CD4-positive, alpha-beta T cell treated with Interleukin-6 for 4 hours (primary cell): Measurements from ENCODE around the gene SUCLA2.
"Not testable (repeated sequence)": the region's sequence is repeated elsewhere in the genome, so short reads cannot be mapped to it uniquely, and the experiment has no call there.

Experiments
- DNase-seq: peaks from one replicate; pipeline ENCODE4 v3.0.0-alpha.2; 2020; ENCODE audit warnings: mixed read lengths

SUCLA2 gene

DNA sequence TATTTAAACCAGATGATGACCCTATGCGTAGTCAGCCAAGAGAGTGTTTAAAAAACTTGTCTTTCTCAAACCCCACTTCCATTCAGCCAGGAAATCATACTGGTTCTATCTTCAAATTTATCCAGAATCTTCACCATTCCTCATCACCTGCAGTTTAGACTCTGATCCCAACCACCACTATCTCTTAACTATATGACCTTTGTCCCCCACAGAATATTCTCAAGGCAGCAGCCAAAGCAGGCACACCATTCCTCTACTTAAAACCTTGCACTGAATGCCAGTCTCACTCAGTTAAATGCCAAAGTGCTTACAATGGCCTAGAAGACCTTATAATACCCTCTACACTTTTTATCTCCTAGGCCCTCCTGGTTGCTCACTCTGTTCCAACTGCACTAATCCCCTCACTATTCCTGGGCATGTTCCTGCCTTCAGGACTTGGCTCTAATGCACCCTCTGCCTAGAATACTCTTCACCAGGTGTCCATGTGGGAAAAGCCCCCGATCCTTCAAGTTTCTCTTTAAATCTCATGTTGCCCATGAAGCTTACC, 10.1 kb downstream of the SUCLA2 start:
- DNase-seq, result no peak

DNA sequence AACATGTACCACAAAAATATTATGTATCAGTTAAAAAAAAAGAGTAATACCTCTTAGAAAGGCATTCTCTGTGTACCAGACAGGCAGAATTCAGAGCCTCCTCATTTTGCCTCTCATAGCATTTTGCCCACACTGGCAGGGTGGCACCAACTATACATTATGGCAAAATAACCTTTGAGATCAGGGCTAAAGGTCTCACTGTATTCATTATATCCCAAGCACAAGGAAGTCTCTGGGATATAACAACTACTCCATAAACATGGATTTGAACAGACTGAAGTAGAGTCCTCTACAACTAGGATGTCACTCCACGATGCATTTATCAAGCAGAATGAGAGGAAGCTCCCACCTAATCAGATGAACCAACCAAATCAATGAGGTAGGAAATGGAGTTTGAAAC, 10.6 kb downstream of the SUCLA2 start:
- no peak for DNase-seq

DNA sequence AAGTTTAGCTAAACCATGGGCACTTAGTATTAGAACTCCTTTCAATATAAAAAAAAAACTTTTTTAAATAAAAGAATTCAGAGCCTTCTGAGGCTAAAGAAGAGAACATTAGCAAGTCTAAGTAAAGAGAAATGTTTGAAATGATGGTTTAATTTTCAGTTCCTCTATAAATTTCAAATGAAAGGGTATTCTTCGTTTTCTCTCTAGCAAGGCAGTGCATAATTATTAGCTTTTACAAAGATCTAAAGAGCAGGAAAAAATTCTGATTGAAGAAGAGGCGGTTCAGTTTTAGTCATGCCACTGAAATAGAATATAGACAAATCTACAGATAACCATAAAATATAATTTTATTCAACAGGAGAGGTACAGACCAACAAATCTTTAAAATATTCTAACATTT, 18.0 kb downstream of the SUCLA2 start:
- no peak for DNase-seq

DNA sequence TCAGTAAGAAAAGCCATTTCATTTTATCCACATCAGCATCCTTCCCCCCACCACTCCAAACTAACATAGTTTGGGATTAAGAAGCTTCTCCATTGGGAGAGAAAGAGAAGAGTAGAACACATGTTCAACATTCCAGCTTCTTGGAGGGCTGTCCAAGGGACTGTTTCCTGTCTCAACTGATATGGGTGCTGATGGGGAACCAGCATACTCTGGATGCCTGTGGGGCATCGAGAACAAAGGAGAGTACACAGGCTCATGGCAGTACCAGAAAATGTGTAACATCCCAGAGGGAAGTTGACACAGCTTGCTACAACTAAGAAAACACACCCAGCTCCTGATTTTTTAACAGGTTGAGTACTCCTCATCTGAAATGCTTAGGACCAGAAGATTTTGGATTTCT, 24.7 kb downstream of the SUCLA2 start:
- no peak for DNase-seq

DNA sequence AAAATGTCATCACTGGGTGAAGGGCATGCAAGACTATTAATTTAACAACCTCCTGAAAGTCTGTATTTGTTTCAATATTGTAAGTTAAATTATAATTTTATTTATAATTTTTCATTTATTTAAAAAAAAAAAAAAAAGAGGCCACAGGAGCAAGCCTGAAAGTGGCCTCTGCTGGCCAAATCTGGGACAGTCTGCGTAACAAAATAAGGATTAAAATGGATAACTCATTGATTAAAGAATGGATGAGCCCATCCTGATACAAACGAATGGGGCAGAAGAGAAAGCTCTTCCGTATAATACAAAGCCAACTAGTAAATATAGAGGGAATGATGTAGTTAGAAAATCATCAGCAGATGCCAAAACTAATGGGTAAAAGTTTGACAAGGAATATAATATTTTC, 36.2 kb downstream of the SUCLA2 start:
- no peak for DNase-seq

DNA sequence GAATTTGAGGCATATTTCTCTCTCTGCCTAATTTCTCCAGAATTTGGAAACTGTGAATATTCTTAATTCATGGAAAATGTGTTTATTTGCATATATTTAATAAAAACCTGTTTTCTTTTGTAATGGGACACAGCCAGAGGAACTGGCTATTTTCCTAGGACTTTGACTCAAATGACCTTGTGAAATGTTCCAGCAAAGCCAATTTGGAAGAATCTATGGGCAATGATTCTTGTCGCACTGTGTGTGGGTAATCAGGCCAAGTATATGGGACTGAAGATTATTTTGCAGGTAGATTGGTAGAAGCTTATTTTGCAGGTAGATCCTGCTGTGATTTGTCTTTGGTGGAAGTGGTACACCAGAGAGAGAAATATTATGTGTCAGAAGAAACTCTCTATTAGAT, 38.8 kb downstream of the SUCLA2 start:
- no peak for DNase-seq

DNA sequence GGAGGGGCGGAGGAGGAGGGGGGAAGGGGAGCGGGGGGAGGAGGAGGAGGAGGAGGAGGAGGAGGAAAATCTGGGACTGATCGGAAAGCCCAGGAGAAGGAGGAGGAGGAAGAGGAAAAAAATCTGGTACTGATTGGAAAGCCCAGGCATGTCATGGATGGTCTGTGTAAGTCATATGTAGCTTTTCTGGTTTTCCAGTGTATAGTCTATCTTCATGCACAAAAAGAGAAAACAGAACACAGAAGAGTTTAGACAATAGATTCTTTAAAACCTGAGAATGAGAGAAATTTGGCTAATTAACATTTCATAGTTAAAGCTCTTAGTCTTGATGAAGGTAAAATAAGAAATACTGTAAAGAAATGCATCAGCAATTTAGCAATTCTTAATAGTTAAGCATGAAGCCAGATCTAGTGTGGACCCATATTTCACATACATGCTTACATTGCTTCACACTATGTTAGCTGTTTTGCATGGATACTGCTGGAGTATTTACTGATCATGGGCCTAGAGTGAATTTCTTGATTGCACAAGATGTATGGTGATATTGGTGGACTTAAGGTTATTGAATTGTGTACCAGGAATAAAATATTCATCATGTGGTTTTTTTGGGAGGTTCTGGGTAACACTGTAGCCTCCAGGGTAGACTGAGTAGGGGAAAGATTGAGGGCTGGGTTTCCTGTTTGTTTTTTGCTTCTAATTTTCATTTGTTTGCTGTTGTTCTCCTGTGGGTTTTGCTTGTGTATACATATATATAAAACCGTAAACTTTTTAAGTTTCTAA, 41.4 kb downstream of the SUCLA2 start:
- DNase-seq, result no peak

DNA sequence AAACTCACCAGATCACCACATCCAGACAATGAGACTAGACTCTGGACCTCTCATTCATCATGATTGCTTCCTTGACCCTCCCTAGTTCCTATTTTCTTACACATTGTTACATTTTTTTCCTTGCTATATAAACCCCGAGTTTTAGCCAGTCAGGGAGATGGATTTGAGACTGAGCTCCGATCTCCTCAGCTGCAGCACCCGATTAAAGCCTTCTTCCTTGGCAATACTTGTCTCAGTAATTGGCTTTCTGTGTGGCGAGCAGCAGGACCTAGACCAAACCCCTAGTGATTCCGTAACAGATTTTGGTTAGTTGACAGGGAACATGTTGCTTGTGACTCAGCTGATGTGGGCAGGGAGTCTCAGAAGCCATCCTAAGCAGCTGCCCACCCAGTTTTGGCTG, 44.0 kb downstream of the SUCLA2 start:
- no peak for DNase-seq

DNA sequence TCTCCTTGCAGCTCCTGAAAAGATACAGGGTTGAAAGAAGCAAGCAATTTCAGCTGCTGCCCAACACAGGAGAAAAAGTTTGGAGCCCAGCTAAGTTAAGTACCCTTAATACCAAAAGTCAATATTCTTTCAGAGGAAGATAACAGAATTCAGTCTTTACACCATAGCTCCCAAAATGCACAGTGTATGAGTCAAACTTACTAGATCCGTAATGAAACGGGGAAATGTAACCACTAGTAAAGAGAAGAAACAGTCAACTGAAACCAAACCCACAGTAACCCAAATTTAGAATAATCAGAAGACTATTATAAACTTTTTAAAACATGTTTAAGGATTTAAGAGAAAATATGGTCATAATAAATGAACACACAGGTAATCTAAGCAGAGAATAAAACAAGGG, 45.2 kb downstream of the SUCLA2 start:
- no peak for DNase-seq

DNA sequence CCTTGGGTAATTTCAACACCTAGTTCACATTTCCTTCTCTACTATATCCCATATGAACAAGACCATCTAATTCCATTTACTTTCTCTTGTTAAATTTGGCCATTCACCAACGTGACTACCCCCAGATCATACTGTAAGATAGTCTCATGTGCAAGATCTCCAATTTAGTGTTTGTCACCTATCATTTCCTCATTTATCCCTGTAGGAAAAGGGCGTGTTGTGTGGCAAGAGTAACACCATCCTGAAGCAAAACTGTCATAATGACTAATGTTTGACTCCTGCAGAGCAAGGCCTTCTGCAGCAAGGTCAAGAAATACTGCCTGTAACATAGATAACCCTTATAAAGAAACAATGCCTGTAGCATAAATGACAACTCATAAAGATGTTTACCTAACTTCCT, 51.3 kb downstream of the SUCLA2 start:
- DNase-seq, result no peak

DNA sequence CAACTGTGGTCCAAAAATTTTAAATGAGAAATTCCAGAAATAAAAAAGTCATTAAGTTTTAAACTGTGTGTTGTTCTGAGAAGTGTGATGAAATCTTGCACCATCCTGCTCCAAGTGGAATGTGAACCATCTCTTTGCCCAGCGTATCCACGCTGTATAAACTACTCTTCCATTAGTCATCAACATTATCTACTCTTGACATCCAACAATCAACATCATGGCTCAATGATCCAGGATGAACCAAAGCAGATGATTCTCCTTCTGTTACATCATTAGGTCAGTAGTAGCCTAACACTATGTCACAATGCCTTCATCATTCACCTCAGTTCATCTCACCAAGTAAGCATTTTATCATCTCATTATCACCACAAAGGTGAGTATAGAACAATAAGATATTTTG, 55.3 kb downstream of the SUCLA2 start:
- no peak for DNase-seq

DNA sequence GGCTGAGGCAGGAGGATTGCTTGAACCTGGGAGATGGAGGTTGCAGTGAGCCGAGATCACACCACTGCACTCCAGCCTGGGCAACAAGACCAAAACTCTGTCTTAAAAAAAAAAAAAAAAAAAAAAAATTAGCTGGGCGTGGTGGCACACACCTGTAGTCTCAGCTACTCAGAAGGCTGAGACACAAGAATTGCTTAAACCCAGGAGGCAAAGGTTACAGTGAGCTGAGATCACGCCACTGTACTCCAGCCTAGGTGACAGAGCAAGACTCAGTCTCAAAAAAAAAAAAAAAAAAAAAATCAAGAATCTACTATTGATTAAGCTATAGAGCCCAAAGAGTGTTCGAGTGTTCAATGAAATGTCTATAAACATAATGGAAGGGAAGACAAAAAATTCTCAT, 55.9 kb downstream of the SUCLA2 start:
- DNase-seq, result not testable (repeated sequence)

DNA sequence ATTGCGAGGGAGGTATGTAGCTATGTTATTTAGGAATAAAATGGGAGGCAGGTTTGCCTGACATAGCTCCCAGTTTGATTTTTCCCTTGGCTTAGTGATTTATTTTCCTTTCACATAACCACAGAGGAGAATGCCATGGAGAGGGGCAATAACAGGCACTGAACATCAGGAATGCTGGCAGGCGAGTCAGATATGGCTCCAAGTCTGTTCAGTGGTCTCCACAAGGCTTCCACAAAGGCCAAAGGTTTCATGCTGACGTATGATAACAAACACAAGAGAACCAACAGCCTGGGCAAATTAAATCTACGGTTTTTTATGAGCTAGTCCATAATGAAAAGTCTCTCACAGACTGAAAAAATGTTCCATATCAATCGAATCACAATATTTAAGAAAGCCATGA, 66.7 kb downstream of the SUCLA2 start:
- DNase-seq, result no peak

DNA sequence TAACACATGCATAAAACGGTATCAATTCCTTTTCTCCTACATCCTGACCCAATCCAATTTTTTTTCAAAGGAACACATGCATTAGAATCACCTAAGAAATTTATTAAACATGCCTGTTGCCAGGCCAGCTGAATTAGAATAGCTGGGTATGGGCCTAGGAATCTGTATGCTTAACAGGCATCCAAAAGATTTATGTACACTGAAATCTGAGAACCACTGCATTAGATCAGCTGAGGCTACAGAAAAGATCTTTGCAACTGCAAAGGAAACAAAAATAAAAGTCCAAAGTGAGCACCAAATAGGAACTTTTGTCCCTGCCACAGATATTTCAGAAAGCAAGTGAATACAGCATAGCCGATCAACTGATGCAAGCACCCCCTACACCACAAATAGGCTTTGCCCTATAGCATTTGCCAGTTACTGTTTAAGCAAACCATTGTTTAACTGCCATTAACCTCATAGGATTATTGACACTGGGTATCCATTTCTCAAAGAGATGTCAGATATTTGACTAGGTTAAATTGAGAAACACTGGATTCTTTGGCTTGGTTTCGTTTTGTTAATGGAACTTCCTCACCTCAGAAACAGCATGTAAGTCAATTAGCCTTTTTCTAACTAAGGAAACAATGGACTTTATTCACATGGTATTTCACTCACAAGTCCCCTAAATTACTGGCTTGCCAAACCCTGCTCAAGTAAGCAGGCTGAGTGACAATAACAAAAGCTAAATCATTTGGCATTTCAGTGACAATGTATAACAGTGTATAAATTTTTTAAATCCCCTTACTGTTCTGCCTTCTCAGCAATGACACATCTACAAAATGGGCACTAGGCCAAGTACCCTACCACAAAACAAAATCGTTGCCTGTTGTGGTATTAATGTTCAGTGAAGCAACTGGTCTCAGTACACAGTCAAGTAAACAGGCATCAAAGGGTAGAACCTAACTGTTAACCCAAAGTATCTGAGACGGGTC, 67.8 kb downstream of the SUCLA2 start:
- no peak for DNase-seq

DNA sequence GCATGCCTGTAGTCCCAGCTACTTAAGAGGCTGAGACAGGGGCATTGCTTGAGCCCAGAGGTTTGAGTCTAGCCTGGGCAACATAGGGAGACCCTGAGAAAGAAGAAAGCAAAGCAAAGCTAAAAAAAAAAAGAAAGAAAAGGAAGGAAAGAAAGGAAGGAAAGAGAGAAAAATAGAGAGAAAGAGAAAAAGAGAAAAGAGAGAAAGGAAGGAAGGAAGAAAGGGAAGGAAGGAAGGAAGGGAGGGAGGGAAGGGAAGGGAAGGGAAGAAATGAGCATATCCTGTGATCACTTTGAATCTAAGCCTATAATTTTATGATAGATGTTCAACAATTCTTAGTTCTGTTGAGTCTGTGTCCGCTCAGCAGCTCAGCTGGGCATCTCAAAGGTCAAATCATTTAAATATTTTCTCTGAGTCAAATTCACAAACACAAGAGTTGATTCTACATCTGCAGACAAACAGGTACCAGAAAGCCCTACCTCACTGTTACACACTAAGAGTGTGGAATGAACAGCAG, 70.4 kb downstream of the SUCLA2 start:
- DNase-seq, result no peak

DNA sequence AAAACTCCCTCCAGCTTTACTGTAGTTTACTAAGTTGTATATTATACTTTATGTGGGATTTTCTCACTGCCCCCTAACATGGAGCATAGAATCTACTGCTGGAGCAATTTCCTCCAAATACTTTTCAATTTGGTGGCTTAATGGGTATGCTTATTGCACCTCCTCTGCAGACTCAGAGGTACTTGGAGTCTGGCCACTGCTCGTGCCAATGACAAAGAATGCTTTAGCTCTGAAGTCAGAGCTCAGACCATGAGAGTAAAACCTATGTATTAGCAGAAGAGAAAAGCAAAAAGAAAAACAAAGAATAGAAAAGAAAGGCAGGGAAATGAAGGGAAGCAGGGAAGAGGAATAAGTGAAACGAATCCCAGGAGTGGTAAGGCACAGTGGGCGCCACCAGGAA, 71.9 kb downstream of the SUCLA2 start:
- no peak for DNase-seq

DNA sequence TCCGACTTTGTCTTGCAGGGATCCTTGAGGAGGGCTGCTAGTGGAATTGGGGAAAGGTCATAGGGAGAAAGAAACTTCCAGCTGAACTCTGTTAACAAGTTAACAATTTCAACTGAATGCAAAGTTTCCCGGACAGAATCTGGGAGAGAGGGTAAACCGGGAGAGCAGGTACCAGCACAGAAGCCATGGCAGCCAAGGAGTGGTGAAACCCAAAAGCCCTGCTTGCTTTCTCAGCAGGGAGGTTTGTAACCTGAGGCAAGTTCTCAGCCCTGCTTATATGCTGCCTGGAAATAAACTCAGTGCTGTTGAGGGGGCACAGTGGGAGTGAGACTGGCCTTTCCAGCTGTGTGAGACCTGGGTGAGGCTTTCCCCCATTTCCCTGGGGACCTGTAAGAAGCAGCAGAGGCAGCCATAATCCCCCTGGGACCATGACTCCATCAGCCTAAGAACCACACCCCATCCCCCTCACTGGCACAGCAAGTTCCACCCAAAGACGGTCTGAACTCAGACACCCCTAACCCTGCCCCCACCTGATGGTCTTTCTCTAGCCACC, 84.0 kb downstream of the SUCLA2 start:
- no peak for DNase-seq

DNA sequence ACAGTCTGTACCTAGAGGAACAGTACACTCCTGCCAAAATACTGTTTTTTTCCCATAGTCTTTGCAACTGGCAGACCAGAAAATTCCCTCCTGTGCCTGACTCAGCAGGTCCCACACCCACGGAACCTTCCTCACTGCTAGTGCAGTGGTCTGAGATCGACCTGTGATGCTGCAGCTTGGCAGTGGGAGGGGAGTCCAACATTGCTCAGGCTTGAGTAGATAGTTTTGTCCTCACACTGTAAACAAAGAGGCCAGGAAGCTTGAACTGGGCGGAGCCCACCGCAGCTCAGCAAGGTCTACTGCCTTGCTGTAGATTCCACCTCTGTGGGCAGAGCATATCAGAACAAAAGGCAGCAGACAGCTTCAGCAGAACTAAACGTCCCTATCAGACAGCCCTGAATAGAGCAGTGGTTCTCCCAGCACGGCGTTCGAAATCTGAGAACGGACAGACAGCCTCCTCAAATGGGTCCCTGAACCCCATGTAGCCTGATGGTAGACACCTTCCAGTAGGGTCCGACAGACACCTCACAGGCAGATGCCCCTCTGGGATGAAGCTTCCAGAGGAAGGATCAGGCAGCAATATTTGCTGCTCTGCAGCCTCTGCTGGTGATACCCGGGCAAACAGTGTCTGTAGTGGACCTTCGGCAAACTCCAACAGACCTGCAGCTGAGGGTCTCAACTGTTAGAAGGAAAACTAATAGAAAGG, 92.7 kb downstream of the SUCLA2 start:
- no peak for DNase-seq

DNA sequence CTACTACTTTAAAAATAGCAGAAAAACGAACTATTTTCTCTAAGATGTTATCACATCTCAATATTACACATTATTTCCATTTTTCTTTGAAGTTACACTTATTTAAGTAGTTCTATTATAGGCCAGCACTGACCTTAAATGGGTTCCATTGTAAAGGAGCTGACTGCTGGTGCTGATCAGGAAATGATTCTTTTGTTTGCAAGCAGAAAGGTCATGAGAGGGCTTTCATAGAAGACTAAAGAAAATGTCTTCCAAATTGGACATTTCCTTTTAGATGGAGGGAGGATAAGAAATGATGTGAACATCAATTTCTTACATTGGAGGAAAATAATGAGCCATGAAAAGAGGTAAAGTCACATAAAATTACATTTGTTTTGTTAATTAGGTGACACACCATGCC, 96.2 kb downstream of the SUCLA2 start:
- no peak for DNase-seq

DNA sequence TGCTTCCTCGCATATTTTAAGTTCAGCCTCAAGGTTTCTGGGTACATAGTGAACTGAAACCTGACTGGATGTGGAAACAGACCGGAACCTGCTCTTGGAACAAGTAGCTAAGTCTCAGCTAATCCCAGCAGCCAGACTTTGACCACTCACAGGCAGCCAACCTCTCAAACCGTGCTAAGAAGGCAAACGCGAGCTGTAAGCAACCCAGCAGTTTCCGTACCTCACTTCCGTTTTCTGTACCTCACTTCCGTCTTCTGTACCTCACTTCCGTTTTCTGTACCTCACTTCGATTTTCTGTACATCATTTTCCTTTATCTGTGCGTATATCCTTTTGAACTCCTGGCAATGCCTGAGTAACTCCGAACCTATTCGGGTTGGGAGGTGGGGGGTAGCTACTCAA, 96.8 kb downstream of the SUCLA2 start:
- no peak for DNase-seq

DNA sequence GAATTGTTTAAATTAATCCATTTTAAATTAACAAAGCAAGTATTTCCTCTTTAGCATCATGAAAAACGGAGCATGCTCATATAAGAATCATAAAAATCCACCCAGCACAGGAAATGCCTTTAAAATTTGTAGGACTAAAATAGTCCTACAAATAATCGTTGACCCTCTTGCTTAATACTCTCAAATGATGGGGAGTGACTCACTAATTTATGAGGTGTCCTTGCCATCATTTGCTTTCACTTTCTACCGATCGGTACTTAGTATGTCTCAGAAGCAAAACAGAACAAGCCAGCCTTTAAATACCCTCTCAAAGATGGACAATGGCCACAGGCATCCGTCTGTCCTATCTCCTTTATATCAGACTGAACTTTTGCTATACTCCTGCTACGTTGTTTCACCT, 97.2 kb downstream of the SUCLA2 start:
- no peak for DNase-seq

DNA sequence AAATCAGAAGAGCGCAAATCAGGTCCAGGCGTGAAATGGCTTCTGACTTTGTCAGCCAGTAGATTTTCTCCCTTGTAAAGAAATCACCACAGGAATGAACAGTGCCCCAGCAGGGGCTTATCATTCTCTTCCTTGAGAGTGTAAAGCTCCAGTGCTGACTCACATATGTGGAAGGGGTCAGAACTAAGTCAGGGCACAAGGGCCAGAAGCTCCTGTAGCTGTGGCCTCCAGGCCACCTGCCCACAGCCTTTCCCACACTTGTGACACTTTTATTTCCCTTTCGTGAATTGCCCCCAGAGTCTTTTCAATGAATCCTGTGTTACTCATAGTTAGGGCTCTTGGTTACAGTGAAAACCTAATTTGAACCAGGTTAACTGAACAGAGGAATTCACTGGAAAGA, 99.6 kb downstream of the SUCLA2 start:
- no peak for DNase-seq

DNA sequence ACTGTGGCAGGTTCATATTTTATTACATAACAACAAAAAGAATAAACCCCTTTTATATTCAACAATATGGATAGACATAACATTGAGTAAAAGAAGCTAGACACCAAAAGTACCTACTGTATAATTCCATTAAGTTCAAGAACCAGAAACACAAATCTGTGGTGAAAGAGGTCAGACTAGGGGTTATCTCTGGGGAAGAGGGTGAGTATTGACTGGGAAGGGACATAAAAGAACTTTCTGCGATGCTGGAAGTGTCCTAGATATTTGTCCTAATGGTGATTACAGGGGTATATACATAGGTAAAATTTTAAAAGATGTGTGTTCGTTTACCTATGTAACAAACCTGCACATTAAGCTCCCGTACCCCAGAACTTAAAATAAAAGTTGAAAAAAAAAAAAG, 103.0 kb downstream of the SUCLA2 start:
- DNase-seq, result no peak
